CD4-positive, alpha-beta memory T cell (primary cell): ENCODE results near the gene MEOX2. TPM values are rescaled to one million over a fixed set of nuclear protein-coding genes. Genes with fewer than 3 reads are reported as not detected.

Experiments
- CTCF ChIA-PET: fragments of 350-600 bp; sonication (Branson Sonifier 250); formaldehyde crosslinking; loops from one replicate; lab custom pipeline; 2021; ENCODE audit warnings: inconsistent platforms; ENCODE audit not compliant: partially characterized antibody; lab: Charles Lee
- POLR2A ChIA-PET: fragments of 350-600 bp; sonication (Branson Sonifier 250); formaldehyde crosslinking; loops from one replicate; lab custom pipeline; 2021; ENCODE audit not compliant: partially characterized antibody; lab: Charles Lee
- DNase-seq, 5 donors: peaks; one replicate each; pipeline versions ENCODE4 v3.0.0 to v3.0.0-alpha.2; 2020 to 2022; ENCODE audit warnings: mixed read lengths in 1 of 5
- H3K27ac ChIP-seq: one replicate; pipeline ENCODE4 v1.7.0; 2013; ENCODE audit warnings: low read depth, low read length
- H3K27me3 ChIP-seq: 2 replicates; pipeline ENCODE4 v1.7.0; 2013; ENCODE audit warnings: mild to moderate bottlenecking, low read length, moderate library complexity; ENCODE audit not compliant: insufficient read depth
- H3K36me3 ChIP-seq: 2 replicates; pipeline ENCODE4 v1.7.0; 2013; ENCODE audit warnings: mild to moderate bottlenecking, low read length, moderate library complexity; ENCODE audit not compliant: insufficient read depth
- H3K4me1 ChIP-seq: 2 replicates; pipeline ENCODE4 v1.7.0; 2013; ENCODE audit warnings: mild to moderate bottlenecking, low read length, moderate library complexity; ENCODE audit not compliant: insufficient read depth
- H3K4me3 ChIP-seq, 2 donors: one replicate each; pipeline ENCODE4 v1.7.0; 2013; ENCODE audit warnings: low read length in 2 of 2, mild to moderate bottlenecking in 1 of 2
- H3K9me3 ChIP-seq, 2 donors: one replicate each; pipeline ENCODE4 v1.7.0; 2013; ENCODE audit warnings: low read length in 2 of 2, control low read depth in 1 of 2; ENCODE audit not compliant: control insufficient read depth in 1 of 2
- H3K27ac Mint-ChIP-seq, 7 donors: one replicate each; pipeline ENCODE4 v1.8.0; 2020 to 2021; ENCODE audit warnings: mixed read lengths in 7 of 7, mild to moderate bottlenecking in 6 of 7, inconsistent platforms in 3 of 7, moderate library complexity in 3 of 7
- H3K27me3 Mint-ChIP-seq, 2 donors: one replicate each; pipeline ENCODE4 v1.8.0; 2020 to 2021; ENCODE audit warnings: mixed read lengths in 2 of 2
- H3K36me3 Mint-ChIP-seq, 2 donors: one replicate each; pipeline ENCODE4 v1.8.0; 2020 to 2021; ENCODE audit warnings: mixed read lengths in 2 of 2, inconsistent platforms in 1 of 2, mild to moderate bottlenecking in 1 of 2
- H3K4me1 Mint-ChIP-seq, 4 donors: one replicate each; pipeline ENCODE4 v1.8.0; 2020 to 2021; ENCODE audit warnings: mixed read lengths in 4 of 4, mild to moderate bottlenecking in 1 of 4
- H3K4me3 Mint-ChIP-seq, 8 donors: one replicate each; pipeline ENCODE4 v1.8.0; 2020 to 2021; ENCODE audit warnings: mixed read lengths in 8 of 8, mild to moderate bottlenecking in 7 of 8, moderate library complexity in 6 of 8, inconsistent platforms in 3 of 8
- H3K9me3 Mint-ChIP-seq, 8 donors: one replicate each; pipeline ENCODE4 v1.8.0; 2020 to 2021; ENCODE audit warnings: mixed read lengths in 8 of 8, mild to moderate bottlenecking in 5 of 8, inconsistent platforms in 3 of 8, moderate library complexity in 1 of 8
- intact Hi-C: fragments of 100-400 bp; cut with micrococcal nuclease; formaldehyde crosslinking; loops from one replicate; pipeline ENCODE4 v1.15.1; 2023
- polyA plus RNA-seq, 2 donors: library from polyadenylated mRNA; unstranded; fragments of 300-500 nt; fragmentation: Illumina TruSeq; gene quantifications; one replicate each; pipeline ENCODE4 v1.2.3, GENCODE V29; 2021
- total RNA-seq, 2 experiments: library from RNA; stranded (reverse); gene quantifications; one replicate each; pipeline ENCODE4 v1.2.3, GENCODE V29; 2021

MEOX2 gene
- total RNA-seq (not detected), polyA plus RNA-seq (not detected)

- peaks cover 0 to 6% of the 10 kb centered on the region in 2 donors for H3K36me3 Mint-ChIP-seq
- Histone ChIP-seq H3K36me3 (no peaks in the 10 kb centered on the region), H3K9me3 (no peaks in the 10 kb centered on the region), H3K4me1 (no peaks in the 10 kb centered on the region), H3K4me3 (no peak within 1 kb of the TSS), H3K27me3 (no peaks in the 10 kb centered on the region), H3K27ac (no peak within 1 kb of the TSS)
- intact Hi-C loops: no loop called here
- H3K4me3 Mint-ChIP-seq: peak within 1 kb of the TSS in 1 of 8 donors; percentile 15
- H3K27me3 Mint-ChIP-seq: peaks cover 7 to 26% of the 10 kb centered on the region in 2 donors
- H3K9me3 Mint-ChIP-seq: peaks cover 0 to 11% (median 5%) of the 10 kb centered on the region in 8 donors
- no peaks in the 10 kb centered on the region for H3K4me1 Mint-ChIP-seq
- no peak within 1 kb of the TSS for H3K27ac Mint-ChIP-seq
- ChIA-PET CTCF (no interaction called here), POLR2A (no interaction called here)
- no peak for DNase-seq
Measured at GRCh38 chr7:15686295-15686956, at the start of gene MEOX2. TSS of gene MEOX2 (minus strand) at chr7:15686683. CDS start at chr7:15686402, 281 bp downstream.

GRCh38 chr7:15729746-15730145 lies 43.3 kb upstream of the MEOX2 start:
- no peaks in the 10 kb centered on the region for H3K27me3 ChIP-seq
- Mint-ChIP-seq H3K4me1 (no peaks in the 10 kb centered on the region), H3K36me3 (no peaks in the 10 kb centered on the region), H3K9me3 (peaks cover 0 to 2% (median 0%) of the 10 kb centered on the region in 8 donors), H3K27me3 (no peaks in the 10 kb centered on the region), H3K27ac (no peak overlapping the region), H3K4me3 (no peak overlapping the region)
- H3K36me3 ChIP-seq: no peaks in the 10 kb centered on the region
- ChIA-PET CTCF (no interaction called here), POLR2A (no interaction called here)
- no peak overlapping the region for H3K4me3 ChIP-seq
- DNase-seq: no peak
- H3K27ac ChIP-seq: no peak overlapping the region
- no peaks in the 10 kb centered on the region for H3K9me3 ChIP-seq
- no peaks in the 10 kb centered on the region for H3K4me1 ChIP-seq
- intact Hi-C loops: no loop called here

- no peaks in the 10 kb centered on the region for H3K4me1 ChIP-seq
- H3K27me3 ChIP-seq: no peaks in the 10 kb centered on the region
- no peak overlapping the region for H3K4me3 Mint-ChIP-seq
- no peak overlapping the region for H3K27ac Mint-ChIP-seq
- H3K27ac ChIP-seq: no peak overlapping the region
- H3K36me3 ChIP-seq: no peaks in the 10 kb centered on the region
- H3K9me3 ChIP-seq: no peaks in the 10 kb centered on the region
- H3K27me3 Mint-ChIP-seq: no peaks in the 10 kb centered on the region
- intact Hi-C loops: no loop called here
- peaks cover 0 to 4% (median 0%) of the 10 kb centered on the region in 8 donors for H3K9me3 Mint-ChIP-seq
- DNase-seq: no peak
- no peak overlapping the region for H3K4me3 ChIP-seq
- H3K4me1 Mint-ChIP-seq: no peaks in the 10 kb centered on the region
- no peaks in the 10 kb centered on the region for H3K36me3 Mint-ChIP-seq
- ChIA-PET POLR2A (no interaction called here), CTCF (no interaction called here)
Measured at GRCh38 chr7:15725051-15725450, 38.6 kb upstream of the MEOX2 start.

- no peaks in the 10 kb centered on the region for H3K27me3 ChIP-seq
- ChIA-PET CTCF (no interaction called here), POLR2A (no interaction called here)
- H3K9me3 ChIP-seq: no peaks in the 10 kb centered on the region
- H3K4me3 Mint-ChIP-seq: no peak overlapping the region
- DNase-seq: no peak
- H3K9me3 Mint-ChIP-seq: peaks cover 0 to 4% (median 0%) of the 10 kb centered on the region in 8 donors
- no peaks in the 10 kb centered on the region for H3K4me1 Mint-ChIP-seq
- H3K27ac ChIP-seq: no peak overlapping the region
- no peak overlapping the region for H3K27ac Mint-ChIP-seq
- H3K36me3 Mint-ChIP-seq: no peaks in the 10 kb centered on the region
- no peaks in the 10 kb centered on the region for H3K27me3 Mint-ChIP-seq
- H3K4me3 ChIP-seq: no peak overlapping the region
- H3K36me3 ChIP-seq: no peaks in the 10 kb centered on the region
- no peaks in the 10 kb centered on the region for H3K4me1 ChIP-seq
- intact Hi-C loops: no loop called here
Measured at GRCh38 chr7:15723841-15724240, 37.4 kb upstream of the MEOX2 start.

- peaks cover 0 to 5% (median 2%) of the 10 kb centered on the region in 8 donors for H3K9me3 Mint-ChIP-seq
- Histone ChIP-seq H3K9me3 (no peaks in the 10 kb centered on the region), H3K27ac (no peak overlapping the region), H3K36me3 (no peaks in the 10 kb centered on the region), H3K4me1 (no peaks in the 10 kb centered on the region), H3K4me3 (no peak overlapping the region), H3K27me3 (no peaks in the 10 kb centered on the region)
- H3K4me1 Mint-ChIP-seq: no peaks in the 10 kb centered on the region
- DNase-seq: no peak
- H3K27ac Mint-ChIP-seq: no peak overlapping the region
- H3K4me3 Mint-ChIP-seq: no peak overlapping the region
- intact Hi-C loops: no loop called here
- ChIA-PET CTCF (interaction anchor here (0.8 kb wide), 1 partner anchor 12 kb away, joined by 3 read pairs; no protein-coding TSS in a partner anchor), POLR2A (no interaction called here)
- H3K36me3 Mint-ChIP-seq: no peaks in the 10 kb centered on the region
- H3K27me3 Mint-ChIP-seq: no peaks in the 10 kb centered on the region
Measured at GRCh38 chr7:15720849-15721471, 34.5 kb upstream of the MEOX2 start.

- Histone ChIP-seq H3K9me3 (no peaks in the 10 kb centered on the region), H3K4me3 (no peak overlapping the region), H3K36me3 (no peaks in the 10 kb centered on the region), H3K4me1 (no peaks in the 10 kb centered on the region), H3K27me3 (no peaks in the 10 kb centered on the region), H3K27ac (no peak overlapping the region)
- no peak overlapping the region for H3K27ac Mint-ChIP-seq
- no peaks in the 10 kb centered on the region for H3K4me1 Mint-ChIP-seq
- no peaks in the 10 kb centered on the region for H3K36me3 Mint-ChIP-seq
- H3K9me3 Mint-ChIP-seq: peaks cover 0 to 5% (median 2%) of the 10 kb centered on the region in 8 donors
- H3K27me3 Mint-ChIP-seq: no peaks in the 10 kb centered on the region
- ChIA-PET POLR2A (no interaction called here), CTCF (no interaction called here)
- H3K4me3 Mint-ChIP-seq: no peak overlapping the region
- DNase-seq: no peak
- intact Hi-C loops: no loop called here
Measured at GRCh38 chr7:15719311-15719710, 32.8 kb upstream of the MEOX2 start.

GRCh38 chr7:15715435-15715834 lies 29.0 kb upstream of the MEOX2 start:
- Mint-ChIP-seq H3K27me3 (no peaks in the 10 kb centered on the region), H3K9me3 (peaks cover 0 to 5% (median under 1%) of the 10 kb centered on the region in 8 donors), H3K36me3 (no peaks in the 10 kb centered on the region), H3K4me1 (no peaks in the 10 kb centered on the region), H3K27ac (no peak overlapping the region), H3K4me3 (no peak overlapping the region)
- ChIA-PET CTCF (no interaction called here), POLR2A (no interaction called here)
- intact Hi-C loops: no loop called here
- Histone ChIP-seq H3K27ac (no peak overlapping the region), H3K27me3 (no peaks in the 10 kb centered on the region), H3K4me1 (no peaks in the 10 kb centered on the region), H3K9me3 (no peaks in the 10 kb centered on the region), H3K36me3 (no peaks in the 10 kb centered on the region), H3K4me3 (no peak overlapping the region)
- DNase-seq: no peak
